ACC112 (cell line): ENCODE measurements around the gene CCDC88A.
A peak's percentile ranks its signal among the peaks of the same experiment; 100 is the strongest.

Source experiments
- H2AFZ ChIP-seq: fragments of 200-600 bp; sonication (generic); one replicate; pipeline ENCODE4 v1.6.0; 2017; ENCODE audit warnings: antibody characterized with exemption, low read length; ENCODE audit not compliant: unreplicated experiment
- H3K27ac ChIP-seq: fragments of 200-600 bp; sonication (generic); 2 replicates; pipeline ENCODE4 v1.5.1; 2014; ENCODE audit warnings: low read depth, mild to moderate bottlenecking, antibody characterized with exemption, low read length, moderate library complexity
- H3K27me3 ChIP-seq: fragments of 200-600 bp; sonication (generic); 2 replicates; pipeline ENCODE4 v1.6.1; 2014; ENCODE audit warnings: mild to moderate bottlenecking, antibody characterized with exemption, low read length, moderate library complexity, mixed read lengths; ENCODE audit not compliant: insufficient read depth
- H3K36me3 ChIP-seq: fragments of 200-600 bp; sonication (generic); 2 replicates; pipeline ENCODE4 v1.6.1; 2016; ENCODE audit warnings: mild to moderate bottlenecking, antibody characterized with exemption, low read length, moderate library complexity, mixed read lengths; ENCODE audit not compliant: insufficient read depth
- H3K4me1 ChIP-seq: fragments of 200-600 bp; sonication (generic); one replicate; pipeline ENCODE4 v1.6.1; 2016; ENCODE audit warnings: low read length, mixed read lengths; ENCODE audit not compliant: insufficient read depth, unreplicated experiment, control insufficient read depth
- H3K4me3 ChIP-seq: fragments of 200-600 bp; sonication (generic); 2 replicates; pipeline ENCODE4 v1.5.1; 2014; ENCODE audit warnings: mild to moderate bottlenecking, low read depth, low read length
- H3K79me2 ChIP-seq: fragments of 200-600 bp; sonication (generic); one replicate; pipeline ENCODE4 v1.6.0; 2016; ENCODE audit warnings: low read length; ENCODE audit not compliant: control insufficient read depth, unreplicated experiment, insufficient read depth

CCDC88A gene

GRCh38 chr2:55422876-55423665 is 3.4 kb upstream of the CCDC88A start:
- Histone ChIP-seq H3K4me1 (peaks cover 32% of the 10 kb centered on the region), H3K79me2 (peaks cover 15% of the 10 kb centered on the region), H3K36me3 (no peaks in the 10 kb centered on the region), H3K4me3 (no peak overlapping the region), H3K27me3 (no peaks in the 10 kb centered on the region), H3K27ac (no peak overlapping the region), H2AFZ (no peak overlapping the region)

GRCh38 chr2:55421326-55421725 is 1.7 kb upstream of the CCDC88A start:
- peaks cover 32% of the 10 kb centered on the region for H3K79me2 ChIP-seq
- H3K4me3 ChIP-seq = no peak overlapping the region
- no peaks in the 10 kb centered on the region for H3K27me3 ChIP-seq
- H3K4me1 ChIP-seq = peaks cover 30% of the 10 kb centered on the region
- no peaks in the 10 kb centered on the region for H3K36me3 ChIP-seq
- no peak overlapping the region for H3K27ac ChIP-seq
- H2AFZ ChIP-seq = no peak overlapping the region

GRCh38 chr2:55420871-55421270 is 1.2 kb upstream of the CCDC88A start:
- peaks cover 36% of the 10 kb centered on the region for H3K79me2 ChIP-seq
- H3K36me3 ChIP-seq = no peaks in the 10 kb centered on the region
- H3K27me3 ChIP-seq = no peaks in the 10 kb centered on the region
- no peak overlapping the region for H3K27ac ChIP-seq
- H3K4me1 ChIP-seq = peaks cover 28% of the 10 kb centered on the region
- peak overlapping the region; percentile 97 for H3K4me3 ChIP-seq
- no peak overlapping the region for H2AFZ ChIP-seq

- Histone ChIP-seq H3K27me3 (no peaks in the 10 kb centered on the region), H2AFZ (peak overlapping the region; percentile 87), H3K27ac (0 out of 2 replicates have a peak overlapping the region, but pooled peaks have one; percentile 1)
These were observed 726 bp upstream of the CCDC88A start for GRCh38 chr2:55420439-55420725.

GRCh38 chr2:55419233-55419678 is 400 bp downstream of the CCDC88A start:
- peak overlapping the region; percentile 97 for H3K4me3 ChIP-seq

More at GRCh38 chr2:55420439-55420725, 726 bp upstream of the CCDC88A start:
- peak overlapping the region; percentile 97 for H3K4me3 ChIP-seq
- peaks cover 27% of the 10 kb centered on the region for H3K4me1 ChIP-seq
- no peaks in the 10 kb centered on the region for H3K36me3 ChIP-seq
- peaks cover 40% of the 10 kb centered on the region for H3K79me2 ChIP-seq

GRCh38 chr2:55418512-55419232 is 984 bp downstream of the CCDC88A start:
- Histone ChIP-seq H3K27me3 (no peaks in the 10 kb centered on the region), H3K4me3 (peak overlapping the region; percentile 97), H3K27ac (peak overlapping the region; percentile 56), H2AFZ (peak overlapping the region; percentile 87), H3K36me3 (no peaks in the 10 kb centered on the region), H3K79me2 (peaks cover 54% of the 10 kb centered on the region), H3K4me1 (peaks cover 14% of the 10 kb centered on the region)

More at GRCh38 chr2:55419233-55419678, 400 bp downstream of the CCDC88A start:
- Histone ChIP-seq H2AFZ (peak overlapping the region; percentile 87), H3K27ac (peak overlapping the region; percentile 56), H3K79me2 (peaks cover 49% of the 10 kb centered on the region), H3K27me3 (no peaks in the 10 kb centered on the region), H3K36me3 (no peaks in the 10 kb centered on the region), H3K4me1 (peaks cover 19% of the 10 kb centered on the region)

GRCh38 chr2:55418072-55418471 is 1.6 kb downstream of the CCDC88A start:
- Histone ChIP-seq H3K36me3 (no peaks in the 10 kb centered on the region), H3K79me2 (peaks cover 60% of the 10 kb centered on the region), H3K27ac (no peak overlapping the region), H3K27me3 (no peaks in the 10 kb centered on the region), H3K4me3 (peak overlapping the region; percentile 97), H2AFZ (peak overlapping the region; percentile 87), H3K4me1 (peaks cover 11% of the 10 kb centered on the region)

GRCh38 chr2:55416786-55417568 is 2.7 kb downstream of the CCDC88A start:
- H3K4me1 ChIP-seq = peaks cover 5% of the 10 kb centered on the region
- no peaks in the 10 kb centered on the region for H3K27me3 ChIP-seq
- H3K79me2 ChIP-seq = peaks cover 69% of the 10 kb centered on the region
- peaks cover 4% of the 10 kb centered on the region; the same call in 1 of the 2 replicates for H3K36me3 ChIP-seq
- peak overlapping the region; percentile 97 for H3K4me3 ChIP-seq
- no peak overlapping the region for H2AFZ ChIP-seq
- H3K27ac ChIP-seq = no peak overlapping the region

GRCh38 chr2:55415300-55415699 is 4.4 kb downstream of the CCDC88A start:
- no peak overlapping the region for H2AFZ ChIP-seq
- no peak overlapping the region for H3K27ac ChIP-seq
- H3K27me3 ChIP-seq = no peaks in the 10 kb centered on the region
- H3K4me3 ChIP-seq = peak overlapping the region; percentile 44
- H3K36me3 ChIP-seq = peaks cover 6% of the 10 kb centered on the region; the same call in 1 of the 2 replicates
- H3K4me1 ChIP-seq = peaks cover 5% of the 10 kb centered on the region
- peaks cover 75% of the 10 kb centered on the region for H3K79me2 ChIP-seq
